ENCODE data around the gene ADCY5. TPM values are rescaled to one million over a fixed set of nuclear protein-coding genes. Genes with fewer than 3 reads are reported as not detected.

The ADCY5 gene
- total and polyA plus RNA-seq, 8 donors: 3.4 to 17.6 (median 14.2) TPM

GRCh38 chr3:123344175-123344906 is 104.5 kb downstream of the ADCY5 start:
- H3K4me1 ChIP-seq: no peaks in the 10 kb centered on the region
- no peak for TF ChIP-seq CTCF (IDR thresholded peaks at IDR 0.05)
- intact Hi-C loops (cut with DNase I): no loop called here
- peaks cover 0 to 13% of the 10 kb centered on the region in 2 donors for H3K27me3 ChIP-seq
- no peaks in the 10 kb centered on the region for H3K9me3 ChIP-seq
- no peak overlapping the region for H3K27ac ChIP-seq
- H3K36me3 ChIP-seq: no peaks in the 10 kb centered on the region
- H3K4me3 ChIP-seq: no peak overlapping the region
- no peak for DNase-seq
- no peak for ATAC-seq

- no peak overlapping the region for H3K4me3 ChIP-seq
- ATAC-seq: no peak
- no peak overlapping the region for H3K27ac ChIP-seq
- peaks cover 0 to 5% of the 10 kb centered on the region in 2 donors for H3K27me3 ChIP-seq
- H3K36me3 ChIP-seq: no peaks in the 10 kb centered on the region
- no peak for TF ChIP-seq CTCF (IDR thresholded peaks at IDR 0.05)
- H3K9me3 ChIP-seq: no peaks in the 10 kb centered on the region
- intact Hi-C loops (cut with DNase I): no loop called here
- DNase-seq: no peak
- no peaks in the 10 kb centered on the region for H3K4me1 ChIP-seq
These were observed 105.4 kb downstream of the ADCY5 start for GRCh38 chr3:123343296-123344174.

- no peaks in the 10 kb centered on the region for H3K27me3 ChIP-seq
- H3K4me1 ChIP-seq: no peaks in the 10 kb centered on the region
- intact Hi-C loops (cut with DNase I): no loop called here
- TF ChIP-seq CTCF (IDR thresholded peaks at IDR 0.05): no peak
- H3K27ac ChIP-seq: no peak overlapping the region
- no peaks in the 10 kb centered on the region for H3K9me3 ChIP-seq
- H3K36me3 ChIP-seq: no peaks in the 10 kb centered on the region
- ATAC-seq (no peak), DNase-seq (peak in 1 of 4 donors; percentile 13)
- no peak overlapping the region for H3K4me3 ChIP-seq
These were observed 106.2 kb downstream of the ADCY5 start for GRCh38 chr3:123342631-123343080.

GRCh38 chr3:123341871-123342630 is 106.8 kb downstream of the ADCY5 start:
- no peak for ATAC-seq
- peak in 1 of 4 donors; percentile 22 for DNase-seq
- Histone ChIP-seq H3K9me3 (no peaks in the 10 kb centered on the region), H3K27ac (no peak overlapping the region), H3K27me3 (no peaks in the 10 kb centered on the region), H3K4me1 (no peaks in the 10 kb centered on the region), H3K4me3 (no peak overlapping the region), H3K36me3 (no peaks in the 10 kb centered on the region)
- TF ChIP-seq CTCF (IDR thresholded peaks at IDR 0.05): no peak
- intact Hi-C loops (cut with DNase I): no loop called here
